ENCODE measurements around the gene GRM8. TPM values are rescaled to one million over a fixed set of nuclear protein-coding genes. Genes with fewer than 3 reads are reported as not detected.

The GRM8 gene
- polyA plus RNA-seq, 1 donor = 0.04 TPM

DNA sequence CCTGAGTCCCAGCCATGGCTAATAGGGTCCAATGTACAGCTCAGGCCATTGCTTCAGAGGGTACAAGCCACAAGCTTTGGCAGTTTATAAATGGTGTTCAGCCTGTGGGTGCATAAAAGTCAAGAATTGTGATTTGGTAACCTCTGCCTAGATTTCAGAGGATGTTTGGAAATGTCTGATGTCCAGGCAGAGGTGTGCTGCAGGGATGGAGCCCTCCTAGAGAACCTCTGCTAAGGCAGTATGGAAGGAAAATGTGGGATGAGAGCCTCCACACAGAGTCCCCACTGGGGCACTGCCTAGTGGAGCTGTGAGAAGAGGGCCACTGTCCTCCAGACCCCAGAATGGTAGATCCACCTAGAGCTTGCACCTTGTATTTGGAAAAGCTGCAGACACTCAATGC, 779.9 kb downstream of the GRM8 start:
- H3K4me3 ChIP-seq (ENCODE audit: low read length) = no peak overlapping the region
- DNase-seq = no peak
- H3K27ac ChIP-seq (ENCODE audit: low read length) = no peak overlapping the region
- H3K27me3 ChIP-seq (ENCODE audit: control insufficient read depth, insufficient read depth, low read length) = no peaks in the 10 kb centered on the region
- H3K36me3 ChIP-seq (ENCODE audit: control insufficient read depth, insufficient read depth, low read length) = no peaks in the 10 kb centered on the region
- H3K4me1 ChIP-seq (ENCODE audit: control insufficient read depth, insufficient read depth, low read length) = no peaks in the 10 kb centered on the region
- H3K9me3 ChIP-seq (ENCODE audit: control insufficient read depth, low read depth, low read length) = no peaks in the 10 kb centered on the region

DNA sequence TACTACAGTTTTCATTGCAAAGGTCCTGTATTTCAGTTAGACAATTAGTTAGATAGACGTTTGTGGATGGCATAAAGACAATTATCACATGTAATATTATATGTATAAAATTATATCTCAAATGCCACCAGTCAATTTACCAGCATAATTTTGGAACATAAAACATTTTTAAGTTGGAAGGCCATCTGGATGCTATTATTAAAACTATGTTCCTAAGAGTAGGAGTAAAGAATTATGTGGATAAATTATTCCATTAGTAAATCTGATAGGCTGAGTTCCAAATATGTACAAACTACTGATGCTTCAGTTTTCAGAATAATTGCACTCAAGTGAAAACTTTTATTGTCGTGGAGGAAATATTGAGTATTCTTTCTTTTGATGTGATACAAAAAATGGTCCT, 790.3 kb downstream of the GRM8 start:
- Histone ChIP-seq H3K36me3 (ENCODE audit: control insufficient read depth, insufficient read depth, low read length) (no peaks in the 10 kb centered on the region), H3K4me3 (ENCODE audit: low read length) (no peak overlapping the region), H3K9me3 (ENCODE audit: control insufficient read depth, low read depth, low read length) (no peaks in the 10 kb centered on the region), H3K4me1 (ENCODE audit: control insufficient read depth, insufficient read depth, low read length) (no peaks in the 10 kb centered on the region), H3K27ac (ENCODE audit: low read length) (no peak overlapping the region), H3K27me3 (ENCODE audit: control insufficient read depth, insufficient read depth, low read length) (no peaks in the 10 kb centered on the region)
- no peak for DNase-seq
- WGBS (ENCODE audit: insufficient coverage, low lambda C conversion rate) = 83% methylated on average over 1 of the region's 2 CpGs

DNA sequence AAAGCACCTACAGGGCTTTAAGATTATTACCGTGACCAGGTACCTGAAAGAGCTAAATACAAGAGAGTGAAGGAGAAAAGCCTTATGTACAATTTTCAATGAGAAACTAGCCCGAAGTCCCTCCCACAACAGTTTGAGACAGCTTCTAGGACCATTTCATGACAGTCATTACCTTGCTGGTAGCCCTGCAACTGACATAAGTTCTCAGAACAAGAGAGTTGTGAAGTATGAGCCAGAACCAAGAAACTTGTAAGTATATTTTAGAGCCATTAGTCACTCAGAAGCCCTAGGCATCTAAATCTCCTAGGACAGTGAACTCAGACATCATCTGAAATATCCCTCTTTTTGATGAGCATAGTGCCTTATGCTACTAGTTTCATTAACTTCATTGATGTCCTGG, 792.1 kb downstream of the GRM8 start:
- H3K4me1 ChIP-seq (ENCODE audit: control insufficient read depth, insufficient read depth, low read length) = no peaks in the 10 kb centered on the region
- no peaks in the 10 kb centered on the region for H3K9me3 ChIP-seq (ENCODE audit: control insufficient read depth, low read depth, low read length)
- no CpG with 5 or more reads among the region's 2 CpGs for WGBS (ENCODE audit: insufficient coverage, low lambda C conversion rate)
- no peaks in the 10 kb centered on the region for H3K36me3 ChIP-seq (ENCODE audit: control insufficient read depth, insufficient read depth, low read length)
- no peaks in the 10 kb centered on the region for H3K27me3 ChIP-seq (ENCODE audit: control insufficient read depth, insufficient read depth, low read length)
- H3K27ac ChIP-seq (ENCODE audit: low read length) = no peak overlapping the region
- H3K4me3 ChIP-seq (ENCODE audit: low read length) = no peak overlapping the region
- no peak for DNase-seq

DNA sequence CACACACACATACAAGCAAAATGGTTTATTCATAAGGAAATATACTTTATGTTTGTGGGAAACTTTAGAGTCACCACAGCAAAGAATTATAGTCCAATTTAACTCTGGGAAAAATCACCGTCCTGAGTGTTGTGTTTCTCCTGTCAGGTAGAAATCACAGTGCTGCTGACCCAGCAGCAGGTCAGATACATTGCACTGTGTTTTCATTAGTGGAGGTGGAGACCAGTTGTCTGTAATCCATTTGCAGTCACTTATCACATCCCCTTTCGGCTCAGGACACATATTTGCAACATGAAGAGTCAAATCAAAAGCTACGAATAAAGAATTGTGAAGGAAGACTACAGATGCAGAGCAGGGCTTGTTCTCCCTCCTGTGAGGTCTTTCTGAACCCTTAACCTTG, 799.6 kb downstream of the GRM8 start:
- WGBS (ENCODE audit: insufficient coverage, low lambda C conversion rate) = no CpG with 5 or more reads among the region's 3 CpGs
- no peak for DNase-seq

DNA sequence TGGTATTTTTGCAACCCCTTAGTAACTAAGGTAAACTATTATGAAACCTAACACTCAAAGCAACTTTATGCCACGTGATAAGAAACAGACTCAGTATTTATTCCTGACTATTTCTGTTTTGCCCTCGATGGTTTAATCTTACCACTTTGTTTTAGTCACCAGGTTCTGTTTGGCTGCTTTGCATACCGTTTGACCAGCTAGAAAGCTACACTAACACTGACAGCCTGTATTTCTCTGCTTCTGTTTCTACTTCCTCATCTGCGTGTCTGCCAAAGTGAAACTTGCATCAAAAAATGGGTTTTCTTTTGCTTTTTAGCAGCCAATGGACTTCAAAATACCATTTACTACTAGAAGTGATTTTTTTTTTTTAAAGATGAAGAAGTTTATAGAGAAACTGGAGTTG, 802.5 kb downstream of the GRM8 start:
- Histone ChIP-seq H3K27me3 (ENCODE audit: control insufficient read depth, insufficient read depth, low read length) (no peaks in the 10 kb centered on the region), H3K27ac (ENCODE audit: low read length) (peak overlapping the region; percentile 33), H3K36me3 (ENCODE audit: control insufficient read depth, insufficient read depth, low read length) (no peaks in the 10 kb centered on the region), H3K9me3 (ENCODE audit: control insufficient read depth, low read depth, low read length) (no peaks in the 10 kb centered on the region), H3K4me3 (ENCODE audit: low read length) (no peak overlapping the region), H3K4me1 (ENCODE audit: control insufficient read depth, insufficient read depth, low read length) (peaks cover 4% of the 10 kb centered on the region)
- no CpG with 5 or more reads among the region's 4 CpGs for WGBS (ENCODE audit: insufficient coverage, low lambda C conversion rate)
- no peak for DNase-seq

More for the DNA sequence above, 799.6 kb downstream of the GRM8 start:
- Histone ChIP-seq H3K36me3 (ENCODE audit: control insufficient read depth, insufficient read depth, low read length) (no peaks in the 10 kb centered on the region), H3K9me3 (ENCODE audit: control insufficient read depth, low read depth, low read length) (no peaks in the 10 kb centered on the region), H3K27me3 (ENCODE audit: control insufficient read depth, insufficient read depth, low read length) (no peaks in the 10 kb centered on the region), H3K4me3 (ENCODE audit: low read length) (no peak overlapping the region), H3K4me1 (ENCODE audit: control insufficient read depth, insufficient read depth, low read length) (no peaks in the 10 kb centered on the region), H3K27ac (ENCODE audit: low read length) (no peak overlapping the region)

DNA sequence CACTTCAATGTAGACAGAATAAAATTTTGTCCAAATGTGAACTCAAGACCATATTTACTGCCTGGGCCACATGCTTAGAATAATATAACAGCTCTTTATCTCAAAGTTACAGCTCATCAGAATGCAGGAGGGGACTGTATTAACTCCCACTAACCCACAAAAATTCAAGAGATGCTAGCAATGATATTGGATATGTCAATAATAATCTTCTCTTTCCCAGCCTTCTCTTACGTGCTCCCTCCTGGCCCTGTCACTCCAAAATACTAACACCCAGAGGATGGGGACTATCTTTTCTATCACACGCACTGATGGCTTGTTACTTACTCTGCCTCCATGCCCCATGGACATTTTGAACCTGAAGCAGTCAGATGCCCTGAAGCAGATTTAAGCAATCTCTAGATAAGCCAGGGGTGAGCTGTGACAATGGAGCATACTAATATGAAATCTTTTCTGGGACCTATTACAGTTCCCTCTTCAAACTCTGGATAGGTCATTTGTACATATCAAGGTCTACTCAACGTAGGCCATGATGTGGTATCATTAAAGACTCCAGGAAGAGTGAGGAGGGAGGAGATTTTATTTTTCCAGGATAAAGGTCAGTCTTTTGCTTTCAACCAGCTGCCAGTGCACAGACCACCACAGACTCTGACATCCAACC, 803.0 kb downstream of the GRM8 start:
- Histone ChIP-seq H3K27me3 (ENCODE audit: control insufficient read depth, insufficient read depth, low read length) (no peaks in the 10 kb centered on the region), H3K4me3 (ENCODE audit: low read length) (no peak overlapping the region), H3K27ac (ENCODE audit: low read length) (peak overlapping the region; percentile 33), H3K4me1 (ENCODE audit: control insufficient read depth, insufficient read depth, low read length) (peaks cover 4% of the 10 kb centered on the region), H3K9me3 (ENCODE audit: control insufficient read depth, low read depth, low read length) (no peaks in the 10 kb centered on the region), H3K36me3 (ENCODE audit: control insufficient read depth, insufficient read depth, low read length) (no peaks in the 10 kb centered on the region)
- no peak for DNase-seq
- WGBS (ENCODE audit: insufficient coverage, low lambda C conversion rate) = no CpG with 5 or more reads among the region's 3 CpGs

DNA sequence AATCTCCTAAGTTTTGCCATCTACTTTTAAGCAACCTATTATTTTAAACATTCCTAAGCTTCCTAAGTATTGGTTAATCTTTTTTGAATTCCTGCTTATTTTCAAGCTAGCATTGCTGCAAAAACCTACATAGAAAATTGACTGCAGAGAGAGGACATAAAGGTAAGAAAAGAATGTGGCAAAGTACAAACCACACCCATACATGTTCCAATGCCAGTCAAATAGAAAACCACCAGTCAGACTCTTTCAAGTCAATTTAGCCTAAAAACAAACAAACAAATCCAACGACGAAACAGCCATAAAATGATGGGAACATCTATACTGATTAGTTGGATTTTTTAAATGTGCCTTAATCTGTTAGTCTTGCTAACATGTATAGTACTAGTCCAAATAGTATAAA, 804.8 kb downstream of the GRM8 start:
- H3K4me1 ChIP-seq (ENCODE audit: control insufficient read depth, insufficient read depth, low read length) = peaks cover 7% of the 10 kb centered on the region
- no peak for DNase-seq
- H3K4me3 ChIP-seq (ENCODE audit: low read length) = no peak overlapping the region
- no peaks in the 10 kb centered on the region for H3K9me3 ChIP-seq (ENCODE audit: control insufficient read depth, low read depth, low read length)
- 25% methylated on average over 2 of the region's 2 CpGs for WGBS (ENCODE audit: insufficient coverage, low lambda C conversion rate)
- no peak overlapping the region for H3K27ac ChIP-seq (ENCODE audit: low read length)
- H3K27me3 ChIP-seq (ENCODE audit: control insufficient read depth, insufficient read depth, low read length) = no peaks in the 10 kb centered on the region
- H3K36me3 ChIP-seq (ENCODE audit: control insufficient read depth, insufficient read depth, low read length) = no peaks in the 10 kb centered on the region

DNA sequence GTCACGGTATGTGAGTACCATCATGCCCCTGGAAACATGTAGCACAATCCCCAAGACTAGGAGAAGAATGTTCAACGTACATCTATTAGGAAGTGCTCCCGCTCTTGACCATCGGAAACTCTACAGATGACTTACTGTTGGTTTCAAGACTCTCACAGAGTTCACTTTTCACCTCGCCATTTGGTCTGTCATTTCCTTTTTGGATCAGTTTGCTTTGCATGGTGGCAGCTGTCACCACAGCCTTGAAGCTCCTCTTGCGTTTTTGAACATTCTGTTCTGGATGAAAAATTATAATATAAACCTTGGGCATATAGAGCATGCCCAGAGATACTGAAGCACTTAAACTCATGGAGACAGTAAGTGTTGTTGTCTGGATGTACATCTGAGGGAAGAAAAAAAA, 806.8 kb downstream of the GRM8 start:
- Histone ChIP-seq H3K9me3 (ENCODE audit: control insufficient read depth, low read depth, low read length) (no peaks in the 10 kb centered on the region), H3K4me1 (ENCODE audit: control insufficient read depth, insufficient read depth, low read length) (peaks cover 7% of the 10 kb centered on the region), H3K4me3 (ENCODE audit: low read length) (no peak overlapping the region), H3K27me3 (ENCODE audit: control insufficient read depth, insufficient read depth, low read length) (no peaks in the 10 kb centered on the region), H3K27ac (ENCODE audit: low read length) (no peak overlapping the region), H3K36me3 (ENCODE audit: control insufficient read depth, insufficient read depth, low read length) (no peaks in the 10 kb centered on the region)
- no peak for DNase-seq
- WGBS (ENCODE audit: insufficient coverage, low lambda C conversion rate) = 86% methylated on average over 1 of the region's 6 CpGs

DNA sequence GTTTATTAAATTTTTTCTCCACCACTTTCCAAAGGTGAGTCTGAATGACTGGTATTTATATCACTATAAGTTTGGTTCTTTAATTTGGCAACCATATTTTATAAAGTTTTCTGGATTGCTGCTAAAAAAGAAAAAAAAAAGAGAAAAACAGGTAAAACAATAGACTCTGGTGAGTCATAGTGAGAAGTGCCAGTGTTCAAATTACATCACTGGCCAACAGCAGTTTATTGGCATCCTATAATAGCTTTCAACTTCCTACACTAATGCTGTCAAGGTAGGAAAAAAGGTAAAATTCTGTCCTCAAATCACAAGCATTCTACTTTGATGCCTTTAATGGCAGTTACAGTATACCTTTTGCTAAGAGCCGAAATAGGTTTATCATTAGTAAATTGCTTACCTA, 808.8 kb downstream of the GRM8 start:
- no peak for DNase-seq
- no CpG with 5 or more reads among the region's 1 CpG for WGBS (ENCODE audit: insufficient coverage, low lambda C conversion rate)

DNA sequence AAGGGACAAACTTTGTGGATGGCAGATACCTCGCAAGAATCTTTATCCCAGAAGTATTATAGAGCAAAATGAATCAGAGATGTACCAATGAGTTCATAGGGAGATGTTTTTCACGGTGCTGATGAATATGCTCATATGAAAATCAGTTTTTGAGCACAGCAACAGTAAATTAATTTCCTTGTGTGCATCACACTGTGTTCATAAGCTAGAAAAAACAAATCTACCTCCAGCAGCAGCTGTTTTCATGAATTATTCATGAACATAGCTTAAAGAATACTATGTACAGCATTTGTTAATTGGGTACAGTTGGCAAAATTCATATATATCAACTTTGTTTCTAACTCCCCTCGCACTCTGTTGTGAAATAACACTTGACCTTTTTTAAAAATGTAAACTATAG, 809.8 kb downstream of the GRM8 start:
- Histone ChIP-seq H3K4me3 (ENCODE audit: low read length) (no peak overlapping the region), H3K4me1 (ENCODE audit: control insufficient read depth, insufficient read depth, low read length) (peaks cover 7% of the 10 kb centered on the region), H3K27me3 (ENCODE audit: control insufficient read depth, insufficient read depth, low read length) (no peaks in the 10 kb centered on the region), H3K9me3 (ENCODE audit: control insufficient read depth, low read depth, low read length) (no peaks in the 10 kb centered on the region), H3K27ac (ENCODE audit: low read length) (no peak overlapping the region), H3K36me3 (ENCODE audit: control insufficient read depth, insufficient read depth, low read length) (no peaks in the 10 kb centered on the region)
- DNase-seq = no peak
- 94% methylated on average over 2 of the region's 3 CpGs for WGBS (ENCODE audit: insufficient coverage, low lambda C conversion rate)

More for the DNA sequence above, 808.8 kb downstream of the GRM8 start:
- H3K9me3 ChIP-seq (ENCODE audit: control insufficient read depth, low read depth, low read length) = no peaks in the 10 kb centered on the region
- H3K4me1 ChIP-seq (ENCODE audit: control insufficient read depth, insufficient read depth, low read length) = peaks cover 7% of the 10 kb centered on the region
- H3K36me3 ChIP-seq (ENCODE audit: control insufficient read depth, insufficient read depth, low read length) = no peaks in the 10 kb centered on the region
- H3K27ac ChIP-seq (ENCODE audit: low read length) = no peak overlapping the region
- no peak overlapping the region for H3K4me3 ChIP-seq (ENCODE audit: low read length)
- no peaks in the 10 kb centered on the region for H3K27me3 ChIP-seq (ENCODE audit: control insufficient read depth, insufficient read depth, low read length)

DNA sequence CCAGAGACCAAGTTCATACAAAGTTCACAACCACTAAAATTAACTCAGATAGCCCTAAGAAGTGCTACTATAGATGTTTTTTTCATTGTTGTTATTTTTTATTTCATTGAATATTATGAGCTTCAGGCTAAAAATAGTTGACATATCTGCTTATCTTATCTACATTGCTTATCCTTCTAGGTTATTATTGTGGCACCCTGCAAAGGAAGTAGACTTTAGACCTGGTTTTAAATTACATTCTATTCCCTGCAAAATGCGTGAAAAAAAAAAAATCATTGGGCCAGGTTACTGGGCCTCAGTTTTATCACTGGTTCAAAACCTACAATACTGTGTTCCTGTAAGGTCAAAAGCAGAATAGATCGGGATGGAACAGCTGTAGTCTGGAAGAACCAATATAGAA, 811.0 kb downstream of the GRM8 start:
- H3K27me3 ChIP-seq (ENCODE audit: control insufficient read depth, insufficient read depth, low read length) = no peaks in the 10 kb centered on the region
- 65% methylated on average over 2 of the region's 2 CpGs for whole genome bisulfite sequencing (ENCODE audit: insufficient coverage, low lambda C conversion rate)
- peak overlapping the region; percentile 39 for H3K27ac ChIP-seq (ENCODE audit: low read length)
- DNase-seq = no peak
- no peaks in the 10 kb centered on the region for H3K9me3 ChIP-seq (ENCODE audit: control insufficient read depth, low read depth, low read length)
- H3K4me1 ChIP-seq (ENCODE audit: control insufficient read depth, insufficient read depth, low read length) = peaks cover 2% of the 10 kb centered on the region
- no peaks in the 10 kb centered on the region for H3K36me3 ChIP-seq (ENCODE audit: control insufficient read depth, insufficient read depth, low read length)
- H3K4me3 ChIP-seq (ENCODE audit: low read length) = no peak overlapping the region
